Adrenal gland (tissue), 5 donors: ENCODE results near the gene TRIM69.

Experiments
- CTCF ChIP-seq, 6 experiments: fragments of 450-650 bp in 4 of 6; fragments of 200-600 bp in 2 of 6; sonication (generic) in 1 of 6; IDR thresholded peaks; 1 replicate in 5 of 6; 2 replicates in 1 of 6; pipeline versions ENCODE4 v1.5.1 to v1.8.0; 2016 to 2021; ENCODE audit warnings: antibody characterized with exemption in 6 of 6, mild to moderate bottlenecking in 2 of 6, moderate library complexity in 1 of 6
- POLR2A ChIP-seq, 2 donors: fragments of 450-650 bp; IDR thresholded peaks; one replicate each; pipeline ENCODE4 v1.6.1; 2017; ENCODE audit warnings: antibody characterized with exemption in 2 of 2, mild to moderate bottlenecking in 2 of 2, moderate library complexity in 1 of 2
- donor health status: DM: no; HTN: no; CAD: no.

GRCh38 chr15:44728576-44729407 is 7.5 kb upstream of the TRIM69 start:
- TF ChIP-seq CTCF (IDR thresholded peaks at IDR 0.05) (peak in 1 of 6 experiments; percentile 9), POLR2A (IDR thresholded peaks at IDR 0.05) (peak; percentile 93 to 95)
